SKM-1 treated with dmso at 0.1 percent for 144 hours (cell line): ENCODE measurements around the gene ACY1.

Experiments used
- DNase-seq: peaks from one replicate; lab custom pipeline; 2025; ENCODE audit not compliant: unreplicated experiment; lab: John Stamatoyannopoulos, UW

Gene ACY1

DNA sequence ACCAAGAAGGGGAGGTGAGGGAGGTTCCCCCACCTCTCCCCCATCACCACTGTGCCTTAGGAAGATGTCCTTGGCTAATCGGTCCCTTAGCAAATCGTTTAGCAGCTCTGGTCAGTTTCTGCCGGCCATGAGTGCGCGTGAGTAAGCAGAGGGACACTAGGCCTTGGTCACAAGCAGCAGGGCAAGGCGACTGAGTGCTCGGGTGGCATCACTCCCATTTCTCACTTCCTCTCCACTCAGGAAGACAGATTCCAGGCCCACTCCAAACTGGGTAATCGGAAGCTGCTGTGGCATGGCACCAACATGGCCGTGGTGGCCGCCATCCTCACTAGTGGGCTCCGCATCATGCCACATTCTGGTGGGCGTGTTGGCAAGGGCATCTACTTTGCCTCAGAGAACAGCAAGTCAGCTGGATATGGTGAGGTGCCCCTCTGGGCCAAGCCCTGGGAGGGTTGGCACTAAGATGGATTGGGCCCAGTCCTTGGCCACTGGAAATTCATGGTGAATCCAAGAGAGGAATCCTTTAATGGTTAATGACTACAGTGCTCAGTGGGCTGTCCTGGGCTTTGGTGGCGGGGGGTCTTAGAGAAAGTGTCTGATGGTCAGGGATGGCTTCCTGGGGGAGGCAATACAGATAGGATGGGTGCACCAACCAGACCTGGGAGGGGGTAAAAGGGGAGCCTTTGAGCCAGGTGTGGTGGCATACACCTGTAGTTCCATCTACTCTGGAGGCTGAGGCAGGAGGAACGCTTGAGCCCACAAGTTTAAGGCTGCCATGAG, 37.2 kb upstream of the ACY1 start:
- no peak for DNase-seq

DNA sequence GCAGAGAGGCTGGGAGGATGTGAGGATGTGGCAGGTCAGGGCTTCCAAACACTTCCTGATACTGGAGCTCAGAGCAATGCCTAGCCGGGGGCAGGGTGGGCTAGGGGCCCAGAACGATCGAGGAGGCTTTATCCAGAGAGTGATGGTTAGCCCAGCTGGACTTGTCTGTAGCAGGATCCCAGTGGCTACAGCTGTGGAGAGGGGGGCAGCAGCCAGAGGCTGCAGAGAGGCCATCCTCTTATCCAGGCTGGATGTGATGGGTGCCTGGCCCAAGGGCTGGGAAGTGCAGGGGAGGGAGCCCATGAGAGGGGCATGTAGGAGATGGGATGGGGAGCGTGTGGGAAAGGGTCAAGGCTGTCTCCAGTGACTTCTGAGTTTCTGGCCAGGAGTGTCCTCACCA, 36.5 kb upstream of the ACY1 start:
- DNase-seq, result no peak

DNA sequence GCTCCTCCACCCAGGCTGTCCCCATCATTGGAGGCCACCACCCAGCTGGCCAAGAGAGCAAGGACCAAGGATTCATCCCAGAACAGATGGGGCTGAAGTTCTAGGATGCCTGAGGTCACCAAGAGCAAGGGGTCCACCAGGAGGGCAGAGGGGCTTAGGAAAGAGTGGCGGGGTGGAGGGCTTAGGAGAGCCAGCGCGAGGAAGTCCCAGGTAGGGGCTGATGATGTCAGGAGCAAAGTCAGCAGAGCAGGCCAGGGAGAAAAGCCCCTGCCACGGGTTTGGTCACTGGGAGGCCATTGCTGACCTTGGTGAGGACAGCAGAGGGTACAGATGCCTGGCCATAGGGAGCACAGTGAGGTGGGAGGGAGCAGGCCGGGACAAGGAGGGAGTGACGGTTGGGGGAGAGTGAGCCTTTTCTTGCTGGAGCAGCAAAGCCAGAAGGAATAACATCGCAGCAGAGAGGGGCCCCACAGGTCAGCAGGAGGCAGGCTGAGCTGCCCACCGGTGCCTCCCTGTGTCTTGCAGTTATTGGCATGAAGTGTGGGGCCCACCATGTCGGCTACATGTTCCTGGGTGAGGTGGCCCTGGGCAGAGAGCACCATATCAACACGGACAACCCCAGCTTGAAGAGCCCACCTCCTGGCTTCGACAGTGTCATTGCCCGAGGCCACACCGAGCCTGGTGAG, 36.0 kb upstream of the ACY1 start:
- DNase-seq, result no peak

DNA sequence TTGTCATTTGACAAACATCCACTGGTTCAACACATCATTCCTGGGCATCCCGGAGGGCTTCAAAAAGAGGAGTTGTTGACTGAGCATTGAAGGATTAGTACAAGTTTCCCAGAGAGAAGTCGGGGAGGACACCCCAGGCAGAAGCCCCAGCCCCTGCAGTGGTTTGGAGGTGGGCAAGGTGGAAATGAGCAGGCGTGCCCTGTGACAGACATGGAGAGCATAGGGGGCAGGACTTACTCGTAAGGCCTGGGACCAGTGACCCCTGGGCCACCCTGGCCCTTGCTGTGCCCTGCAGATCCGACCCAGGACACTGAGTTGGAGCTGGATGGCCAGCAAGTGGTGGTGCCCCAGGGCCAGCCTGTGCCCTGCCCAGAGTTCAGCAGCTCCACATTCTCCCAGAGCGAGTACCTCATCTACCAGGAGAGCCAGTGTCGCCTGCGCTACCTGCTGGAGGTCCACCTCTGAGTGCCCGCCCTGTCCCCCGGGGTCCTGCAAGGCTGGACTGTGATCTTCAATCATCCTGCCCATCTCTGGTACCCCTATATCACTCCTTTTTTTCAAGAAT, 35.2 kb upstream of the ACY1 start:
- DNase-seq, result no peak

DNA sequence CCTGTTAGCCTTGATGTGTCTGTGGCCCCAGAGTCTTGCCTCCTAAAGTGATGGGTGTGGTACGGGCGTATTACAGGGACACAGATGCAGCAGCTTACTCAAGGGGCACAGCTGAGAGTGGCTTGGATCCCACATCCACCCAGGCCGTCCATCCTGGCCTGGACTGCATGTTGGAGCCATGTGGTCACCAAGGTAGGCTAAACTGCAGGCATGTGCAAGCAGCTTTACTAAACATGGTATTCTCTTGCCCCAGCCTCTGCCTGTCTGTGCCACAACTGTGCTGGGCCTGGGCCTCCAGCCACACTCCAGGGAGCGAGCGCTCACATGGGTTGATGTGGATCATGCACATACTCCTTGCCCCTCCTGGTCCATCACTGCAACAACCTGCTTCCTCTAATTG, 34.2 kb upstream of the ACY1 start:
- no peak for DNase-seq

DNA sequence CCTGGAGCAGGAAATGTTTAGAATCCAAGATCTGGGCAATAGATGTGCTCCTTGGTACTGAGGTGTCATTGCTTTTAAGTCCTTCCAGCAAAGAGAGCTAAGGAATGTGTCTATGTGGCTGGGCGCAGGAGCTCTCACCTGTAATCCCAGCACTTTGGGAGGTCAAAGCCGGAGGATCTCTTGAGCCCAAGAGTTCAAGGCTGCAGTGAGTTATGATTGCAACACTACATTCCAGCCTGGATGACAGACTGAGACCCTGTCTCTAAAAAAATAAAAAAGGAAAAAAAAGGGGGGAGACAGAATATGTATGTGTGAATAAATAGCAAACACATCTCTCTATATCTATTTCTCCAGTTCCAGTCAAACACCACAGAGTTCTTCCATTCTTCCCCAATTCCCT, 32.4 kb upstream of the ACY1 start:
- DNase-seq, result no peak

DNA sequence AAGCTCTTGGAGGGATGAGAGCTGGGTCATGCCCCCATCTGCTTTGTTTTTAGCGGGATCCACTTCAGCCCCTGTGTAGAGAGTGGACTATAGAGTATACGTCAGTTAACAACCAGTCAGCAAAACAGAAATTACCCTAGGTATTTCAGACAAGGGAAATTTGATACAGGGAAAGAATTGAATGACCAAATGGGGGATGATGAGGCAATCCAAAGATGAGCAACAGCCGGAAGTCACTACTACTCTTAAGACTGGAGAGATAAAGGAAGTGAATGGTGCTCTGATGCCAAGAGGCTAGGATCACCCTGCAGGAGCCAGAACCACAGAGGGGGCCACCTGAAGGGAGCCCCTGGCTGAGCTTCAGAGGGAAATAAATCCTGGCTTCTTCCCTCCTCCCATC, 29.9 kb upstream of the ACY1 start:
- peak; percentile 83 for DNase-seq

DNA sequence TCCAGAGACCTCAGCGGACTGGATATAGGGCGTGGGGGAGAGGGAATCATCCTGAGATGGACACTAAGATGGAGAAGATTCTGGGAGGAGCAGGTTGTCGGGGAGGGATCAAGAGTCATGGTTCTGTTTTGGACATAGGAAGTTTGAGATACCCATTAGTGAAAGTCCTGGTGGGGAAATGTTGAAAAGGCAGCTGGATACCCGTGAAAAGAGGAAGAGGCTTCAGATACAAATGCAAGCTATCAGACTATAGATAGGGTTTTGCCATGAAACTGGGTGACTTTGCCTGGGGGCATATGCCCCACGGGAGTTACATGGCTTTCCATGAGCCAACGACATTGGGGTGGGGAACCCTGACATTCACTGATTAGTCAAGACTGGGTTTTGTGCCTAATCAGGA, 29.2 kb upstream of the ACY1 start:
- DNase-seq, result peak; percentile 80

DNA sequence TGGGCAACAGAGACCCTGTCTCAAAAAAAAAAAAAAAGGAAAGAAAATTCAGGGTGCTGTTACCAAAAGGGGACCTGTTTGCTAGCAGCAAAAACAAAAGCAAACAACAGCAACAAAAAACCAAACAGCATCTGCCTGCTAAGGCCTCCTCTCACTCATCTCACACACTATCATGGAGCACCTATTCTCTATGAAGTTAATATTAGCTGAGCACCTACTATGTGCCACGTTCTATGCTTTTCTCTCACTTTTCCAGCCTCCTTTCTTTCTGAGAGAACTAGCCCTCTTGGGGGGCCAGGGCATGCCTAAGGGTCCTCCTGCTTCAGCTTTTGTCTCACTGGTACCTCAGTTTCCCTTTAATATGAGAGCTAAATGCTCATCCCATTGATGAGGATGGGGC, 28.6 kb upstream of the ACY1 start:
- DNase-seq, result no peak

DNA sequence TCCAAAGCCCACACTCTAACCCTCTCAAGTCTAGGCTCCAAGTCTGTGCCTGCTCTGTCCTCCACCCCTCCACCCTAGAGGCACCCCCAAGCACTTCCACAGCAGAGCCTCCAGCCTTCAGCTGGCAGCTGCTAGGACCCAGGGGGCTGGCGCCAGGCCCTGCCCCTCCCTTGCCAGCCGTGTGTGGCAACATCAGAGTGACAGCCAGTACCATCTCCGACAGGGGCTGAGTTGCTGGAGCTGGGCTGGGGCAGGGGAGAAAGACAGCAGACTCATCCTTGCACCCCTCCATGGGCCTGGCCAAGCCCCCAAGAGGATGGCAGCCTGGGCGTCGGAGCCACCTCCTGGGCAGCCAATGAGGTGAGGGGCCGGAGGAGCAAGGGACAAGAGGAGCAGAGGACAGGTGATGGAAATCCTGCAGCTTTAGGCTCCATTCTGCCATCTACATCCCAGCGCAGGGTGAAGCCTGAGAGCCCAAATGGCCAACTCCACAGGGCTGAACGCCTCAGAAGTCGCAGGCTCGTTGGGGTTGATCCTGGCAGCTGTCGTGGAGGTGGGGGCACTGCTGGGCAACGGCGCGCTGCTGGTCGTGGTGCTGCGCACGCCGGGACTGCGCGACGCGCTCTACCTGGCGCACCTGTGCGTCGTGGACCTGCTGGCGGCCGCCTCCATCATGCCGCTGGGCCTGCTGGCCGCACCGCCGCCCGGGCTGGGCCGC, 28.0 kb upstream of the ACY1 start, which contains the start of gene GPR62:
GPR62 (plus strand) TSS at position 207 of the 718 bp plus-strand sequence; CDS start at position 479, 272 bp downstream.
- no peak for DNase-seq

DNA sequence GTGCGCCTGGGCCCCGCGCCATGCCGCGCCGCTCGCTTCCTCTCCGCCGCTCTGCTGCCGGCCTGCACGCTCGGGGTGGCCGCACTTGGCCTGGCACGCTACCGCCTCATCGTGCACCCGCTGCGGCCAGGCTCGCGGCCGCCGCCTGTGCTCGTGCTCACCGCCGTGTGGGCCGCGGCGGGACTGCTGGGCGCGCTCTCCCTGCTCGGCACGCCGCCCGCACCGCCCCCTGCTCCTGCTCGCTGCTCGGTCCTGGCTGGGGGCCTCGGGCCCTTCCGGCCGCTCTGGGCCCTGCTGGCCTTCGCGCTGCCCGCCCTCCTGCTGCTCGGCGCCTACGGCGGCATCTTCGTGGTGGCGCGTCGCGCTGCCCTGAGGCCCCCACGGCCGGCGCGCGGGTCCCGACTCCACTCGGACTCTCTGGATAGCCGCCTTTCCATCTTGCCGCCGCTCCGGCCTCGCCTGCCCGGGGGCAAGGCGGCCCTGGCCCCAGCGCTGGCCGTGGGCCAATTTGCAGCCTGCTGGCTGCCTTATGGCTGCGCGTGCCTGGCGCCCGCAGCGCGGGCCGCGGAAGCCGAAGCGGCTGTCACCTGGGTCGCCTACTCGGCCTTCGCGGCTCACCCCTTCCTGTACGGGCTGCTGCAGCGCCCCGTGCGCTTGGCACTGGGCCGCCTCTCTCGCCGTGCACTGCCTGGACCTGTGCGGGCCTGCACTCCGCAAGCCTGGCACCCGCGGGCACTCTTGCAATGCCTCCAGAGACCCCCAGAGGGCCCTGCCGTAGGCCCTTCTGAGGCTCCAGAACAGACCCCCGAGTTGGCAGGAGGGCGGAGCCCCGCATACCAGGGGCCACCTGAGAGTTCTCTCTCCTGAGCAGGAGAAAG, 27.2 kb upstream of the ACY1 start:
- no peak for DNase-seq

DNA sequence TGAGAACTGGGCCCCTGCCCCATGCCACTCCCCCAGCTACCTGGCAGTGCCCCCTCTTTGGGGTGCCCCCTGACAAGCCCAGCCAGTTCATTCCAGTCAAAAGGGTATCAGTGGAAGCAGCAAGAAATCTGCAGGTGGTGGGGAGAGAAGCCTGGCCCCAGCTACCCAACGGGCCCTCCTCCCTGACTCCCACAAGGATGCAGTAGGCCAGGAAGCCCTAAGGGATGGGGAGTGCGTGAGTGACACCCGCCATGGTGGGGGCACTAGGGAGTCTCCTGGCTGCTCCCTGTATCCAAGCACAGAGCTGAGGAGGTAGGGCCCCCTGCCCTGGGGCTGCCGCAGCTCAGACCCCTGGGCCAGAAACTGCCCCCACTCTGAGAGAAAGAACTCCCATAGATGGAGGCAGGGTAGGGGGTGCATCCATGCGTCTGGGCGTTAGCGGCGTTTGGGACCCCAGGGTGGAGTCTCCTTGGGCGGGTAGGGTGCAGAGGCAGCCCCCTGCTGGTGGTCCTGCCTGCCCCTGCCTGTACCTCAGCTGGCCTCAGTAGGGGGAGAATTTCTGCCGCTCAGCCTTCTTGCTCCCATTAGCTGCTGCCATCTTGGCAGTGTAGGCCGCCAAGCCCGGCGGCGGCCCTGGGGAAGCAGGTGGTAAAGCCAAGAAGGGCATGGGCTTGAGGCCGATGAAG, 25.7 kb upstream of the ACY1 start:
- DNase-seq, result no peak

DNA sequence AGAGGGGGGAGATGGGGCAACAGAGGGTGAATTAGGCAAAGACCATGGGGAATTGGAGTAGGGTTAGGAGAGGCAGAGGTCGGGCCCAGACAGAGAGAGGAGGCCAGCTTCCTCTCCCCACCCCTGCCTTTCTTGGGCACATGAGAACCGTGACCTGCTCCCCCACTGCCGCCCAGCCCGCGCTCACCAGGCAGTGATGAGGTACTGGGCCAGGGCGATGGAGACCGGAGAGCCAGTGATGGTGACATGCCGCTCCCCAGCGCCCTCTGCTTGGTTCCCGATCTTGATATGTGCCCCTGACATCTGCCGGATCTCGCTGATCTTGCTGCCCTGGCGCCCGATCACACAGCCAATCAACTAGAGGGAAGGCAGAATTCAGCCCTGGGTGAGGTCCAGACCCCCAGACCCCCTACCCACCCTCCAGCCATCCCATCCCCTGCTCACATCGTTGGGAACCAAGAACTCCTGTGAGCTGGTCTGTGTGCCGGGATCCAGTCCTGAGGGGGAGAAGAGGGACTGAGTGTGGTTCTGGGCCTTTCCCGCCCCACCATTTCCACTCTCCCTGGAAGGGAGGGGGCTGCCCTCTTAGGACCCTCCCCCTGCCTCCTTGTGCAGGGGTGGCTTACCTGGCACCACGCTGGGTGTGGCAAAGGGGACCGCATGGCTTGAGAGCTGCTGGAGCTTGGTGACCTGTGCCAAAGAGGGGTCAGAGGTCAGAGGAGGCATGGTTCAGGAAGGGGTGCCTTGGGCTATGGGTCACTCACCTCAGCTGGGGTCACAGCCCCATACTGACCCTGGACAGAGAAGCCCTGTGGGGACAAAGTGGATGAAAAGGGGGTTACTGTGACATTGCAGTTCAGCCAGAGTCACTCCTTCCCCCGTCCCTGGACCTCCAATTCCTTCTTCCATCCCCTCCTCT, 24.5 kb upstream of the ACY1 start:
- DNase-seq, result no peak

DNA sequence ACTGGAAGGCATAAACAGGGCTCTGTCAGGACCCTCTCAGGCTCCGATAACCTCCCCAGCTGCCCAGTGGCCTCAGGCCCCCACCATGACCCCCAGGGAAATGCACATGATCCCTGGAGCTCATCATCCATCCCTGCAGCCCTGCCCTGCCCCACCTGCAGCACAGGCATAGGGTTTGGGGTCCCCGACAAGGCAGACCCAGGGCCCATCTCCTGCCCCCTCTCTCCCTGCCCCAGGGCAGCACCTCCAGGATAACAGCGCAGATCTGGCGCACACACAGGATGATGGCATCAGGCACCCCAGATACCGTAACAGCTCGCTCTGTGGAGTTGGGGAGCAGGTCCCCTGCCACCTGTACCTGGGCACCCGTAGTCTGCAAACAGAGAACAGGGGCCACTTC, 23.7 kb upstream of the ACY1 start:
- no peak for DNase-seq

DNA sequence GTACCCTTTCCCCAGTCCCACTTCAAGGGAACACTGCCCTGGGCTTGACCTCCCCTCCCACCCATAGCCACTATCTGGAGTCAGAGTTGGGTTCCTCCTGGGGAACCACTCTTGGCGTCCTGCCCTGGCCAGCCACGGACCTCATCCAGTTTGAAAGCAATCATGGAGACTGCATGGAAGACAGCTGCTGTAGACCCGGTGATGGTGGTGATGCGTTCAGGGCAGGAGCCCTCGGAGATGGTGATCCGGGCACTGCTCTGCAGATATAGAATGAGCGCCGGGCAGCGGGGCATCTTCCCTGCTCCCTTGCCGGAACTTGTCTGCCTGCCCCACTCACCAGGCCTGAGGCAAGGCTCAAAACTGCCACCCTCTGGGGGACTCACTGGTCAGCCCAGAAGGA, 22.9 kb upstream of the ACY1 start:
- no peak for DNase-seq

DNA sequence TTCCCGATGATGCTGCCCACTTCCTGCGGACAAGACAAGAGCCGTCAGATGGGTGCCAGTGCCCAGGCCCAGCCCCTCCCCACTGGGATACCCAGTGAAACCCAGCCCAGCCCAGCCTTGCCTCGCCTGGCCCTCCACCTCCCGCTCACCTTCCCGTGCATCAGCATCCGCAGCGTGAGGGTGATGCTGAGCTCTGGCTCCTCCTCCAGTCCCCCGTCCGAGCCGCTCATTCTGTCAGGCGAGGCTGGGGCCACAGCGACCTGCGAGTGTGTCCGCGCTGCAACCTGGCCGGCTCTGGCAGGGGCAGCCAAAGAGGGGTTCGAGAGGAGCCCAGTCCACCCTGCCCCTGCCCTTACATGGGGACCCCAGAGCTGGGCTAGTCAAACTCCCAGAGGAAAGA, 22.3 kb upstream of the ACY1 start:
- DNase-seq, result no peak

DNA sequence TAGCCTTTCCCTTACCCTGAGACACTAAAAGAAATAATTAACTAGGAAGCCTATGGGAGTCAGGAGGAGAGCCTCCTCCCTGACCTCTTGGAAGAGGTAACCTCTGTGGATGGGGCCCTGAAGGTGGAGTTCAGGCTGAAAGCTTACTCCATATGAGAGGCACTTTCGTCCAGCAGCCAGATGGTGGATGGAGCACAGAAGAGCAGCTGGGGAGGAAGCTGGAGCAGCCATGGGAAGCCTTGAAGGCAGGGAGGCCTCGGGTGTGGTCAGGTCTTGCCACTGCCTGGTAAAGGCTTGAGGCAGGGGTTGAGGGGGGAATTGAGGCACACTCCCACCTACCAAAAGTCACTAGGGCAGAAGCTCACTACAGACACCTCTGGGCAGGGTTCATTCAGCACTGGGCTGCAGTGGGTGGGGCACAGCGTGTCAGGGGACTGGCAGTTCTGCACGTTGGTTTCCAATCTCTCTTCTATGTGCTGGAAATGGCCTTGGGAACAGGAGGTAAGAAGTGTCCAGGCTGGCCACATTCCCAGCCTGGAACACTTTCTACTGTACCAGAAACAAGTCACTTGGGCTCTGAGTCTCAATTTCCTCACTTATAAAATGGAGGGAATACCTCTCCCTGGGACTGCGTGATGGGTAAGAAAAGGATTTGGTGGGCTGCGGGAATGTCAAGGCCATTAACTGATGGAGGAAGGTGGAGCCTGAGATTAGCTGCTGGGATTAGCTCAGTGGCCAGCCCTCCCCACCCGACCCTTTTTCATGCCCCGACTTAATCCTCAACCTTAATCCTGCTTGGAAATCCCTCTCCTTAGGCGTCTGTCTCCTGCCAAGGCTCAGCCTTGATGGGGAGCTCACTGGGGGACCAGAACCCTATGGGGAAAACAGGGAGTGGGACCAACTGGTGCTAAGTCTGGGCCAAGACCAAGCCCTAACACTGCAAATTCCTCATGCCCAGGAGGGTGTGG, 21.4 kb upstream of the ACY1 start:
- no peak for DNase-seq
